HEK293 (cell line): ENCODE data around the gene GNB1L.
A peak's percentile ranks its signal among the peaks of the same experiment; 100 is the strongest.
"Not testable (repeated sequence)": the region's sequence is repeated elsewhere in the genome, so short reads cannot be mapped to it uniquely, and the experiment has no call there.

ENCODE experiments used
- CTCF ChIA-PET: fragments of 350-600 bp; formaldehyde crosslinking; extraction: SDS; loops from one replicate; lab custom pipeline; 2021; ENCODE audit warnings: antibody characterized with exemption; lab: Yijun Ruan, JAX
- POLR2A ChIA-PET: fragments of 300-600 bp; formaldehyde crosslinking; extraction: SDS; loops from one replicate; lab custom pipeline; 2020; ENCODE audit warnings: antibody characterized with exemption, inconsistent platforms; lab: Yijun Ruan, JAX
- H3K27ac ChIP-seq: fragments of 200-500 bp; sonication (Bioruptor generic); 2 replicates; pipeline ENCODE4 v1.5.1; 2014; ENCODE audit warnings: low read depth, low read length, control low read depth, inconsistent platforms; ENCODE audit errors: extremely low read depth
- H3K36me3 ChIP-seq, 2 experiments: fragments of 200-500 bp in 1 of 2; sonication (Bioruptor generic) in 1 of 2; 1 replicate in 1 of 2; 2 replicates in 1 of 2; pipeline ENCODE4 v1.5.1; 2014 to 2017; ENCODE audit warnings: inconsistent platforms in 2 of 2, low read length in 2 of 2; ENCODE audit not compliant: control insufficient read depth in 2 of 2, insufficient read depth in 1 of 2
- H3K4me1 ChIP-seq: fragments of 200-500 bp; sonication (Bioruptor generic); 2 replicates; pipeline ENCODE4 v1.5.1; 2014; ENCODE audit warnings: mild to moderate bottlenecking, low read length, inconsistent platforms; ENCODE audit not compliant: control insufficient read depth, insufficient read depth
- H3K4me3 ChIP-seq: 2 replicates; pipeline ENCODE4 v1.5.1; 2011; ENCODE audit warnings: low read depth, mild to moderate bottlenecking, control low read depth, low read length, moderate library complexity
- H3K9me3 ChIP-seq: fragments of 200-500 bp; sonication (Bioruptor generic); 2 replicates; pipeline ENCODE4 v1.5.1; 2014; ENCODE audit warnings: low read depth, low read length, inconsistent platforms; ENCODE audit not compliant: control insufficient read depth, insufficient read depth
- HOXD13 ChIP-seq: sonication (generic); formaldehyde crosslinking; IDR thresholded peaks from 2 replicates; pipeline ENCODE4 v1.8.0; 2022; ENCODE audit warnings: missing genetic modification reagents, borderline replicate concordance
- MYNN ChIP-seq: fragments of 450-650 bp; formaldehyde crosslinking; IDR thresholded peaks from 2 replicates; pipeline ENCODE4 v1.5.1; 2016; ENCODE audit warnings: missing biosample characterization, missing genetic modification characterization, borderline replicate concordance
- PRDM4 ChIP-seq: fragments of 450-650 bp; formaldehyde crosslinking; IDR thresholded peaks from 2 replicates; pipeline ENCODE4 v1.5.1; 2017; ENCODE audit warnings: missing biosample characterization, missing genetic modification characterization
- SETDB1 ChIP-seq: IDR thresholded peaks from one replicate; pipeline ENCODE4 v1.6.1; 2017; ENCODE audit warnings: mild to moderate bottlenecking, low read length, moderate library complexity, mixed read lengths; ENCODE audit not compliant: insufficient read length
- TRIM28 ChIP-seq: IDR thresholded peaks from 2 replicates; pipeline ENCODE4 v1.6.1; 2011; ENCODE audit warnings: low read length, control low read depth, borderline replicate concordance
- ZBTB48 ChIP-seq: fragments of 450-650 bp; formaldehyde crosslinking; IDR thresholded peaks from 2 replicates; pipeline ENCODE4 v1.5.1; 2016; ENCODE audit warnings: missing biosample characterization, missing genetic modification characterization
- ZFHX2 ChIP-seq: fragments of 450-650 bp; formaldehyde crosslinking; conservative IDR thresholded peaks from 2 replicates; pipeline ENCODE4 v1.5.1; 2016; ENCODE audit warnings: missing biosample characterization, missing genetic modification characterization
- ZNF132 ChIP-seq: fragments of 450-650 bp; formaldehyde crosslinking; IDR thresholded peaks from 2 replicates; pipeline ENCODE4 v1.5.1; 2017; ENCODE audit warnings: missing biosample characterization, missing genetic modification characterization, borderline replicate concordance
- ZNF146 ChIP-seq: fragments of 450-650 bp; formaldehyde crosslinking; IDR thresholded peaks from 2 replicates; pipeline ENCODE4 v1.5.1; 2016; ENCODE audit warnings: missing biosample characterization, missing genetic modification characterization
- ZNF175 ChIP-seq: fragments of 450-650 bp; formaldehyde crosslinking; IDR thresholded peaks from 2 replicates; pipeline ENCODE4 v1.5.1; 2016; ENCODE audit warnings: missing biosample characterization, missing genetic modification characterization
- ZNF18 ChIP-seq: fragments of 450-650 bp; formaldehyde crosslinking; IDR thresholded peaks from 2 replicates; pipeline ENCODE4 v1.5.1; 2016; ENCODE audit warnings: missing biosample characterization, missing genetic modification characterization
- ZNF248 ChIP-seq: fragments of 450-650 bp; formaldehyde crosslinking; IDR thresholded peaks from 2 replicates; pipeline ENCODE4 v1.5.1; 2017; ENCODE audit warnings: missing biosample characterization, missing genetic modification characterization
- ZNF26 ChIP-seq: fragments of 450-650 bp; formaldehyde crosslinking; IDR thresholded peaks from 2 replicates; pipeline ENCODE4 v1.5.1; 2016; ENCODE audit warnings: missing biosample characterization, missing genetic modification characterization
- ZNF354C ChIP-seq: fragments of 450-650 bp; formaldehyde crosslinking; IDR thresholded peaks from 2 replicates; pipeline ENCODE4 v1.5.1; 2016; ENCODE audit warnings: missing biosample characterization, missing genetic modification characterization, low read depth, borderline replicate concordance
- ZNF366 ChIP-seq: fragments of 450-650 bp; formaldehyde crosslinking; conservative IDR thresholded peaks from 2 replicates; pipeline ENCODE4 v1.5.1; 2016; ENCODE audit warnings: missing biosample characterization, missing genetic modification characterization
- ZNF514 ChIP-seq: fragments of 450-650 bp; formaldehyde crosslinking; IDR thresholded peaks from 2 replicates; pipeline ENCODE4 v1.5.1; 2016; ENCODE audit warnings: missing biosample characterization, missing genetic modification characterization

Gene GNB1L

DNA sequence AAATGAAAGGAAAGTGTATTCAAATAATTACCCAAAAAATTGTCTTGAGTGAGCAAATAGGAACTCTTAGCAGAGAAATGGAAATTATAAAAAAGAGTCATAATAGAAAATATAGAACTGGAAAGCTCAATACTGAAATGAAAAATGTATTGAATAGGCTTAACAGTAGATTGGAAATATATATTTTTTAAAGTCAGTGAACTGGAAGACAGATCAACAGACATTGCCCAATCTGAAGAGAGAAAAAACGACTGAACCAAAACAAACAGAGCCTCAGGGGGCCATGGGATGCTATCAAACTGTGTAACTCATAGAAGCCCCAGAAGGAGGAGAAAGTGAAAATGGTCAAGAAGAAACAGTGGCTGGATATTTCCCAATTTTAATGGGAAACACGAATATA lies 61.5 kb downstream of the GNB1L start:
- ChIA-PET POLR2A (no interaction called here), CTCF (no interaction called here)
- Histone ChIP-seq H3K9me3 (no peaks in the 10 kb centered on the region), H3K4me1 (no peaks in the 10 kb centered on the region), H3K36me3 (peaks cover 0 to 15% of the 10 kb centered on the region in 2 experiments; a peak in 1 of 3 replicates), H3K27ac (no peak overlapping the region), H3K4me3 (no peak overlapping the region)
- TF ChIP-seq PRDM4 (tag by site-specific recombination) (no peak), SETDB1 (peak; percentile 14)

DNA sequence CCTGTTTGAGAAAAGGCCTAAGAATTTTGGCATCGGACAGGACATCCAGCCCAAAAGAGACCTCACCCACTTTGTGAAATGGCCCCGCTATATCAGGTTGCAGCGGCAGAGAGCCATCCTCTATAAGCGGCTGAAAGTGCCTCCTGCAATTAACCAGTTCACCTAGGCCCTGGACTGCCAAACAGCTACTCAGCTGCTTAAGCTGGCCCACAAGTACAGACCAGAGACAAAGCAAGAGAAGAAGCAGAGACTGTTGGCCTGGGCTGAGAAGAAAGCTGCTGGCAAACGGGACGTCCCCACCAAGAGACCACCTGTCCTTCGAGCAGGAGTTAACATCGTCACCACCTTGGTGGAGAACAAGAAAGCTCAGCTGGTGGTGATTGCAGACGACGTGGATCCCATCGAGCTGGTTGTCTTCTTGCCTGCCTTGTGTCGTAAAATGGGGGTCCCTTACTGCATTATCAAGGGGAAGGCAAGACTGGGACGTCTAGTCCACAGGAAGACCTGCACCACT lies 62.2 kb downstream of the GNB1L start:
- H3K4me1 ChIP-seq, H3K9me3 ChIP-seq, H3K4me3 ChIP-seq, H3K27ac ChIP-seq, POLR2A ChIA-PET: not testable (repeated sequence)
- CTCF ChIA-PET = interaction anchor here (1.3 kb wide), 2 partner anchors 11 to 62 kb away, joined by 3 read pairs; no protein-coding TSS in a partner anchor
- H3K36me3 ChIP-seq = peaks cover 0 to 19% of the 10 kb centered on the region in 2 experiments; a peak in 1 of 3 replicates

DNA sequence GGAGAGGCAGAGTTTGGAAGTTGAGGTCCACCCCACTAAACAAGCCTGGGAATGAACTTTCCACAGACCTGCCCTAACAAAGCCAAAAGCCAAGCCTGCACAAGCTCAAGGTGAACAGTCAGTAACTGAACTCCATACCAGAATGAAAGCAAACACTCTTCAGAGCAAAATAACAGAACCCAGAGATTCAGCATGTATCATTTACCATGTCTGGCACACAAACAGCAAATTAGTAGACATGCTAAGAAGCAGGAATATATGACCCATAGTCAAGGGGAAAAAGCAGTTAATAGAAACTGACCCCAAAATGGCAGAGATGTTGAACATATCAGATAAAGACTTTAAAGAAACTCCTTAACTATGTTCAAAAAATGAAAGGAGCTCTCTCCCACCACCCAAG lies 62.8 kb downstream of the GNB1L start:
- H3K9me3 ChIP-seq = no peaks in the 10 kb centered on the region
- CTCF ChIA-PET = interaction anchor here (1.0 to 1.3 kb wide), 4 partner anchors 10 to 61 kb away, joined by 3 to 4 read pairs (median 3); no protein-coding TSS in a partner anchor
- peak; percentile 74; the same call in 1 of the 2 replicates for TF ChIP-seq ZNF26 (tag by site-specific recombination)
- TF ChIP-seq TRIM28 = no peak
- TF ChIP-seq SETDB1 = peak; percentile 65
- no peak overlapping the region for H3K4me3 ChIP-seq
- H3K27ac ChIP-seq = no peak overlapping the region
- POLR2A ChIA-PET = no interaction called here
- no peaks in the 10 kb centered on the region for H3K4me1 ChIP-seq
- H3K36me3 ChIP-seq = peaks cover 0 to 19% of the 10 kb centered on the region in 2 experiments; a peak in 1 of 3 replicates

DNA sequence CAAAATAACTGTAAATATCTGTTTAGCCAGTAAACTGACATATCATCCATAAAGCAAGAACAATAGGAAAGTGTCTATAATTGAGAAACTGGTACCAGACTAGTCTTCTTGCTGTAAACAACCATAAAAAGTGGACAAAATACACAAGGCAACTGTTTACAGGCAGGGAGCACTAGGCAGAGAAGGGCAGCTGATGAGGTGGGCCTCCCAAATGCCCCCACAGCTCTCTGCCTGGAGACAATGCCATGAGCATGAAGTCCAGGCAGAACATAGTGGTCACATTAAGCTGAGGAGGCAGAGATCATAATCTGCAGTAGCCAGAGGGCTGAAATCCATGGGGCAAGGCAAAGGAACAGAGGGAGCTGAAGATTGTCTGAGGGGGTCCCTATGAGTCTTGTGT lies 63.4 kb downstream of the GNB1L start:
- CTCF ChIA-PET = interaction anchor here (1.0 to 1.3 kb wide), 4 partner anchors 9 to 61 kb away, joined by 3 to 4 read pairs (median 3); no protein-coding TSS in a partner anchor
- Histone ChIP-seq H3K9me3 (no peaks in the 10 kb centered on the region), H3K4me3 (no peak overlapping the region), H3K27ac (no peak overlapping the region), H3K4me1 (no peaks in the 10 kb centered on the region), H3K36me3 (peaks cover 0 to 19% of the 10 kb centered on the region in 2 experiments; a peak in 1 of 3 replicates)
- POLR2A ChIA-PET = no interaction called here
- TF ChIP-seq ZFHX2 (tag by site-specific recombination) (no peak), ZNF366 (tag by site-specific recombination) (no peak), ZNF514 (tag by site-specific recombination) (no peak)
- TF ChIP-seq, all 188 proteins: peak for 0

- ChIA-PET CTCF (interaction anchor here (0.7 to 1.4 kb wide), 3 partner anchors 8 to 59 kb away, joined by 3 to 4 read pairs (median 3); no protein-coding TSS in a partner anchor), POLR2A (interaction anchor here (0.6 kb wide), 2 partner anchors 13 to 1943 kb away, joined by 4 to 7 read pairs; no protein-coding TSS in a partner anchor)
- no peak overlapping the region for H3K4me3 ChIP-seq
- no peaks in the 10 kb centered on the region for H3K9me3 ChIP-seq
- H3K4me1 ChIP-seq = no peaks in the 10 kb centered on the region
- TF ChIP-seq ZNF175 (tag by site-specific recombination) (no peak), ZNF354C (tag by site-specific recombination) (no peak), HOXD13 (CRISPR knock-in tag) (no peak), ZNF248 (no peak), ZBTB48 (tag by site-specific recombination) (no peak), ZNF18 (tag by site-specific recombination) (no peak), ZNF132 (tag by site-specific recombination) (no peak), ZFHX2 (tag by site-specific recombination) (no peak), MYNN (tag by site-specific recombination) (no peak), ZNF146 (tag by site-specific recombination) (no peak)
- no peak overlapping the region for H3K27ac ChIP-seq
- peaks cover 0 to 19% of the 10 kb centered on the region in 2 experiments; a peak in 1 of 3 replicates for H3K36me3 ChIP-seq
These were observed 64.8 kb downstream of the GNB1L start for GRCh38 chr22:19789828-19790227.
